Mucosa of descending colon (tissue), 3 donors: Measurements from ENCODE around the gene NKAIN1. TPM values are rescaled to one million over a fixed set of nuclear protein-coding genes. Genes with fewer than 3 reads are reported as not detected.
"Not testable (repeated sequence)": the region's sequence is repeated elsewhere in the genome, so short reads cannot be mapped to it uniquely, and the experiment has no call there.

Experiments used
- ATAC-seq: fragments of 200-7000 bp; cut with Tn5 transposase; one replicate; pipeline ENCODE4 v1.9.1; 2020; ENCODE audit warnings: mild to moderate bottlenecking, moderate library complexity
- DNase-seq, 3 donors: peaks; one replicate each; pipeline ENCODE4 v3.0.0-alpha.2; 2020
- H3K36me3 ChIP-seq: fragments of 200-600 bp; one replicate; pipeline ENCODE4 v1.8.0; 2021; ENCODE audit warnings: low read depth, mild to moderate bottlenecking
- H3K4me1 ChIP-seq: fragments of 200-600 bp; one replicate; pipeline ENCODE4 v1.8.0; 2021; ENCODE audit warnings: low read depth, mild to moderate bottlenecking
- H3K4me3 ChIP-seq: fragments of 200-600 bp; one replicate; pipeline ENCODE4 v1.8.0; 2021; ENCODE audit warnings: mild to moderate bottlenecking
- H3K9me3 ChIP-seq: fragments of 200-600 bp; one replicate; pipeline ENCODE4 v1.8.0; 2021; ENCODE audit warnings: mild to moderate bottlenecking
- intact Hi-C, 2 donors: fragments of 100-400 bp; cut with DNase I in 1 of 2; cut with micrococcal nuclease in 1 of 2; formaldehyde crosslinking; loops; one replicate each; pipeline versions ENCODE4 v1.11.0 to v1.11.1; 2022; cut with DNase I, micrococcal nuclease
- total RNA-seq, 3 donors: library from RNA; stranded (reverse); fragmentation: NEBNext Ultra II Directional in 2 of 3; extraction: Animal tissue kit (Norgen Biotek cat#: 25700) in 2 of 3; gene quantifications; one replicate each; pipeline versions ENCODE4 v1.2.1 to v1.2.4, GENCODE V29; 2021 to 2023
- TF ChIP-seq, protein P1 (sequence below): fragments of 200-600 bp; IDR thresholded peaks from one replicate; pipeline ENCODE4 v1.8.0; 2022; ENCODE audit warnings: antibody characterized with exemption, mild to moderate bottlenecking
- donor health status: DM: no; HTN: no; CAD: no; lungs with moderate emphysema.
- donor health status: DM: no; HTN: no; CAD: no.
- donor health status: DM: no; HTN: yes; CAD: no.

Gene NKAIN1
- total RNA-seq, 3 donors from 2014 or later, result 0.35 TPM; not detected in 2

DNA sequence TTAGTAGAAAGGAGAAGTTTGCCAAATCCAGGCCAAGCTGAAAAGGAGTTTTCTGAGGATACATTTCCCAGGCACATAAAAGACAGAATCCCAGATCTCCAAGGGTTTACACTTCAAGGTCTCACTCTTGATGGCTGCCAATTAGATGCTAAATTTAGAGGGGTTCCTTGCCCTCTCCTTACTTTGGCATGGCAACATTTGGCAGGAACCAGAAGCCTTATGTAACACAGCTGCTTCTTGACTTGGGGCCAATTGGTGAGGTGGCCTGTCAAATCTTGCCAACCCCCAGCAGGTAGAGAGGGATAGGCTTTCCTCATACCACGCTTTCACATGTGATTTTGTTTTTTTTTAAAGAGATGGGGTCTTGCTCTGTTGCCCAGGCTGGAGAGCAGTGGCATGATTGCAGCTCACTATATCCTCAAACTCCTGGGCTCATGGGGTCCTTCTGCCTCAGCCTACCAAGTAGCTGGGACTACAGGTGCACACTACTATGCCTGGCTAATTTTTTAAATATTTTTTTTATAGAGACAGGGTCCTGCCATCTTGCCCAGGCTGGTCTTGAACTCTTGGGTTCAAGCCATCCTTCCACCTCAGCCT lies 25.2 kb upstream of the NKAIN1 start:
- ATAC-seq (no peak), DNase-seq (no peak)

DNA sequence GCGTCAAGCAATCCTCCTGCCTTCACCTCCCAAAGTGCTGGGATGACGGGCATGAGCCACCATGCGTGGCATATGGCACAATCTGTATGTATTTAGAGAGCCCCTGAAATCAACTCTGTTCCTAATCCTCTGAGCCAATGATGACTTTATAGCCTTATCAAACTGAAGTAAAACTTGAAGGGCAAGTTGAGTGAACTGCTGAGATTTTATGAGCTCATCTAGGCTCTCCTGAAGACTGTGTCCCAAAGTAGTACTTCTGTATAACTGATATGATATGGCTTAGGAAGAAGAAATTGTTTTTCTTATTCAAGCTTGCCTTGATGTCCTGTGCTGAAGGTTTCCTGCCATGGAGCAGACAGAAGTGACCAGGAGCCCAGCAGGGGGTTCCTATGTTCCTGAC lies 23.7 kb upstream of the NKAIN1 start:
- ATAC-seq (peak; percentile 73), DNase-seq (peak in 1 of 3 donors; percentile 7)
- peaks cover 3% of the 10 kb centered on the region for H3K4me1 ChIP-seq
- peaks cover 3% of the 10 kb centered on the region for H3K36me3 ChIP-seq
- TF ChIP-seq, protein P1, sequence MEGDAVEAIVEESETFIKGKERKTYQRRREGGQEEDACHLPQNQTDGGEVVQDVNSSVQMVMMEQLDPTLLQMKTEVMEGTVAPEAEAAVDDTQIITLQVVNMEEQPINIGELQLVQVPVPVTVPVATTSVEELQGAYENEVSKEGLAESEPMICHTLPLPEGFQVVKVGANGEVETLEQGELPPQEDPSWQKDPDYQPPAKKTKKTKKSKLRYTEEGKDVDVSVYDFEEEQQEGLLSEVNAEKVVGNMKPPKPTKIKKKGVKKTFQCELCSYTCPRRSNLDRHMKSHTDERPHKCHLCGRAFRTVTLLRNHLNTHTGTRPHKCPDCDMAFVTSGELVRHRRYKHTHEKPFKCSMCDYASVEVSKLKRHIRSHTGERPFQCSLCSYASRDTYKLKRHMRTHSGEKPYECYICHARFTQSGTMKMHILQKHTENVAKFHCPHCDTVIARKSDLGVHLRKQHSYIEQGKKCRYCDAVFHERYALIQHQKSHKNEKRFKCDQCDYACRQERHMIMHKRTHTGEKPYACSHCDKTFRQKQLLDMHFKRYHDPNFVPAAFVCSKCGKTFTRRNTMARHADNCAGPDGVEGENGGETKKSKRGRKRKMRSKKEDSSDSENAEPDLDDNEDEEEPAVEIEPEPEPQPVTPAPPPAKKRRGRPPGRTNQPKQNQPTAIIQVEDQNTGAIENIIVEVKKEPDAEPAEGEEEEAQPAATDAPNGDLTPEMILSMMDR, result no peak
- no peak overlapping the region for H3K4me3 ChIP-seq
- H3K9me3 ChIP-seq, result no peaks in the 10 kb centered on the region
- intact Hi-C loops, result no loop called here

More for the DNA sequence above, 25.2 kb upstream of the NKAIN1 start:
- peaks cover 3% of the 10 kb centered on the region for H3K4me1 ChIP-seq
- H3K9me3 ChIP-seq, result no peaks in the 10 kb centered on the region
- no peak overlapping the region for H3K4me3 ChIP-seq
- TF ChIP-seq, protein P1, result no peak
- peaks cover 7% of the 10 kb centered on the region for H3K36me3 ChIP-seq
- intact Hi-C loops, result no loop called here

DNA sequence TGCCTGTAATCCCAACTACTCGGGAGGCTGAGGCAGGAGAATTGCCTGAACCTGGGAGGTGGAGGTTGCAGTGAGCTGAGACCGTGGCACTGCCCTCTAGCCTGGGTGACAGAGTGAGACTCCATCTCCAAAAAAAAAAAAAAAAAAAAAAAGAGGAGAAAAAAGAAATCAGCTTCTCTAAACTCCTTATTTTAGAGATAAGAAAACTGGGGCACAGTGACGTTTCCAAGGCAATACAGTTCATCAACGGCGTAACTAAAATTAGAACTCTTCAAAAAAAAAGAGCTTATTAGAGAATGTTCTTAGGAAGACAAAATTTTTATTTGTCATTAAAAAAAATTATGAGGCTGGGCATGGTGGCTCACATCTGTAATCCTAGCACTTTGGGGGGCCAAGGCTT lies 22.7 kb upstream of the NKAIN1 start:
- H3K36me3 ChIP-seq, H3K4me1 ChIP-seq, ATAC-seq, DNase-seq, H3K4me3 ChIP-seq, intact Hi-C loops, H3K9me3 ChIP-seq: not testable (repeated sequence)

DNA sequence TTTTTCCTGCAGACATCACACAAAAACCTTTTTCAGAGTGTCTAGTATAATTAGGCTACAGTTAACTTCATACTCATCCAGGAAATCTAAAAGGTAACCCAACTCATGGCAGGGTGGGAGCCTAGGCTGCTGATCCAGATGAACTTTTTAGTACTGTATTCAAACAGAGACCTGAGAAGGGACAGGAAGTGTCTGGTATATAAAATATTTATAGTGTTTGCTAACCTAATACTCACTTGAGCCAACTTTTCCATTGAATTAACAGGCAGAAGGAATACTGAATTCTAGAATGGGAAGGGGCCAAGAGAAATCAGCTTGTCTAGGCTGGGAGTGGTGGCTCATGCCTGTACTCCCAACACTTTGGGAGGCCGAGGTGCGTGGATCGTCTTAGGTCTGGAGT lies 22.2 kb upstream of the NKAIN1 start:
- intact Hi-C loops, result no loop called here
- Histone ChIP-seq H3K4me3 (no peak overlapping the region), H3K9me3 (no peaks in the 10 kb centered on the region), H3K36me3 (no peaks in the 10 kb centered on the region), H3K4me1 (peaks cover 3% of the 10 kb centered on the region)
- ATAC-seq (no peak), DNase-seq (no peak)
- TF ChIP-seq, protein P1, result no peak

DNA sequence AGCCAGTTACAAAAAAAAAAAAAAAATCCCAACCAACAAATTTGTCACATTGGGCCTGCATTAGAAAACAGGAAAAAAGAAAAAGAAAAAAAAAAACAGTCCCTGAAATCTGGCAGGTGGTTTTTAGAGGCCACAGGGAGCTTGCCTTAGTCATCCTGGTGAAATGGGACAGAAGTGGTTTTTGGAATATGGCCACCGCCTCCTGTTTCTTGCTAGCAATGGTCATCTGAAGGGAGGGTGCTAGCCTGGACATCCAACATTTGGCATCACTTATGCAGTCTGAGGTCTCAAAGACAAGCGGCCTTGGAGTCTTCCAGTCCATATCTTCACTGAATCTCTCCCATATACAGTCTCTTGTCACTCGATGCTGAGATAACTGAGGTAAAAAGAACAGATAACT lies 20.1 kb upstream of the NKAIN1 start:
- no peaks in the 10 kb centered on the region for H3K36me3 ChIP-seq
- intact Hi-C loops, result no loop called here
- H3K4me1 ChIP-seq, result peaks cover 3% of the 10 kb centered on the region
- ATAC-seq (no peak), DNase-seq (no peak)
- TF ChIP-seq, protein P1, result no peak
- no peak overlapping the region for H3K4me3 ChIP-seq
- H3K9me3 ChIP-seq, result no peaks in the 10 kb centered on the region

DNA sequence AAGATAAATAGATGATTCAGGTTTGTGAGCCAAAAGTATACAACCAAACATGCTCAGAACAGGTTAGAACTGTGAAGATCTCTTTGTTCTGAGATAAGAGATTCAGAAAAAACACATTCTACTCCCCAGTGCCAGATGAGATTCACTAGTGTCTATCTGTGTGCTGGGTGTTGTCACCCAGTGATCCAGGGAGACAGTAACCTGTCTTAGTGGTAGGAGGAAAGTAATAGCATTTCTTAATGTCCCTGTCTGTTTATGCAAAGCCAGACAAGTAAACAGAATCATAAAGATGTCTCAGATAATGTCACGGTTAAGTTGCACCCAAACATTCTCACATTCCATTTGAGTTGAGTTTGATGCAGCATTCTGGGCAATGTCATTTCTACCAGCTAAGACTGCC lies 18.9 kb upstream of the NKAIN1 start:
- no peaks in the 10 kb centered on the region for H3K36me3 ChIP-seq
- H3K4me1 ChIP-seq, result peaks cover 3% of the 10 kb centered on the region
- DNase-seq (no peak), ATAC-seq (no peak)
- intact Hi-C loops, result no loop called here
- TF ChIP-seq, protein P1, result no peak
- H3K4me3 ChIP-seq, result no peak overlapping the region
- H3K9me3 ChIP-seq, result no peaks in the 10 kb centered on the region
